Measurements from ENCODE around the gene UTF1. TPM values are rescaled to one million over a fixed set of nuclear protein-coding genes. Genes with fewer than 3 reads are reported as not detected.

UTF1 gene
- total RNA-seq, 1 donor from 2014 or later = not detected

GRCh38 chr10:133268532-133268931 lies 38.5 kb downstream of the UTF1 start:
- no peak for DNase-seq (ENCODE audit: low spot score)
- no peaks in the 10 kb centered on the region for H3K4me1 Mint-ChIP-seq (ENCODE audit: low read depth)
- H3K27ac Mint-ChIP-seq (ENCODE audit: unreplicated experiment) = no peak overlapping the region
- no peaks in the 10 kb centered on the region for H3K36me3 Mint-ChIP-seq (ENCODE audit: low read depth)
- H3K9me3 Mint-ChIP-seq (ENCODE audit: low read depth) = no peaks in the 10 kb centered on the region
- TF ChIP-seq CTCF (IDR thresholded peaks at IDR 0.05) = no peak
- no peaks in the 10 kb centered on the region for H3K27me3 Mint-ChIP-seq (ENCODE audit: low read depth)
- H3K4me3 Mint-ChIP-seq (ENCODE audit: unreplicated experiment) = no peak overlapping the region

GRCh38 chr10:133269367-133269766 lies 39.4 kb downstream of the UTF1 start:
- no peak for DNase-seq (ENCODE audit: low spot score)
- Mint-ChIP-seq H3K9me3 (ENCODE audit: low read depth) (no peaks in the 10 kb centered on the region), H3K4me3 (ENCODE audit: unreplicated experiment) (no peak overlapping the region), H3K4me1 (ENCODE audit: low read depth) (no peaks in the 10 kb centered on the region), H3K27me3 (ENCODE audit: low read depth) (no peaks in the 10 kb centered on the region), H3K36me3 (ENCODE audit: low read depth) (no peaks in the 10 kb centered on the region), H3K27ac (ENCODE audit: unreplicated experiment) (no peak overlapping the region)
- TF ChIP-seq CTCF (IDR thresholded peaks at IDR 0.05) = no peak

- Mint-ChIP-seq H3K27me3 (ENCODE audit: low read depth) (no peaks in the 10 kb centered on the region), H3K9me3 (ENCODE audit: low read depth) (no peaks in the 10 kb centered on the region), H3K36me3 (ENCODE audit: low read depth) (no peaks in the 10 kb centered on the region), H3K4me3 (ENCODE audit: unreplicated experiment) (no peak overlapping the region), H3K27ac (ENCODE audit: unreplicated experiment) (no peak overlapping the region), H3K4me1 (ENCODE audit: low read depth) (no peaks in the 10 kb centered on the region)
- no peak for TF ChIP-seq CTCF (IDR thresholded peaks at IDR 0.05)
- DNase-seq (ENCODE audit: low spot score) = no peak
Observed at GRCh38 chr10:133270204-133270603, 40.2 kb downstream of the UTF1 start.

- no peaks in the 10 kb centered on the region for H3K9me3 Mint-ChIP-seq (ENCODE audit: low read depth)
- no peak for TF ChIP-seq CTCF (IDR thresholded peaks at IDR 0.05)
- H3K36me3 Mint-ChIP-seq (ENCODE audit: low read depth) = no peaks in the 10 kb centered on the region
- no peak for DNase-seq (ENCODE audit: low spot score)
- no peak overlapping the region for H3K4me3 Mint-ChIP-seq (ENCODE audit: unreplicated experiment)
- no peak overlapping the region for H3K27ac Mint-ChIP-seq (ENCODE audit: unreplicated experiment)
- H3K27me3 Mint-ChIP-seq (ENCODE audit: low read depth) = no peaks in the 10 kb centered on the region
- H3K4me1 Mint-ChIP-seq (ENCODE audit: low read depth) = no peaks in the 10 kb centered on the region
Observed at GRCh38 chr10:133270773-133271297, 40.8 kb downstream of the UTF1 start.

GRCh38 chr10:133271521-133272300 lies 41.7 kb downstream of the UTF1 start:
- H3K4me3 Mint-ChIP-seq (ENCODE audit: unreplicated experiment) = no peak overlapping the region
- H3K27me3 Mint-ChIP-seq (ENCODE audit: low read depth) = peaks cover 2% of the 10 kb centered on the region
- no peaks in the 10 kb centered on the region for H3K4me1 Mint-ChIP-seq (ENCODE audit: low read depth)
- no peak overlapping the region for H3K27ac Mint-ChIP-seq (ENCODE audit: unreplicated experiment)
- H3K9me3 Mint-ChIP-seq (ENCODE audit: low read depth) = no peaks in the 10 kb centered on the region
- TF ChIP-seq CTCF (IDR thresholded peaks at IDR 0.05) = no peak
- DNase-seq (ENCODE audit: low spot score) = no peak
- no peaks in the 10 kb centered on the region for H3K36me3 Mint-ChIP-seq (ENCODE audit: low read depth)

All from chondrocyte (in vitro differentiated cells).